ENCODE data around the gene ELMO1. TPM values are rescaled to one million over a fixed set of nuclear protein-coding genes. Genes with fewer than 3 reads are reported as not detected.

ELMO1 gene
- polyA plus RNA-seq, 2 of the 4 experiments (the other 2 are of a cell fraction): 2.3 to 6.1 TPM

- DNase-seq (ENCODE audit: low read depth in 1 of 2, low spot score in 1 of 2) (no peak), FAIRE-seq (no peak), ATAC-seq (no peak)
- 74% methylated on average over 9 of the region's 9 CpGs for WGBS (ENCODE audit: missing lambda C conversion rate)
- TF ChIP-seq POLR2AphosphoS2 (conservative IDR thresholded peaks at IDR 0.05; ENCODE audit: low read length) (no peak), BHLHE40 (IDR thresholded peaks at IDR 0.05; ENCODE audit: low read depth, low read length) (no peak), FOSB (CRISPR knock-in tag; IDR thresholded peaks at IDR 0.05) (no peak)
- TF ChIP-seq, protein P1, sequence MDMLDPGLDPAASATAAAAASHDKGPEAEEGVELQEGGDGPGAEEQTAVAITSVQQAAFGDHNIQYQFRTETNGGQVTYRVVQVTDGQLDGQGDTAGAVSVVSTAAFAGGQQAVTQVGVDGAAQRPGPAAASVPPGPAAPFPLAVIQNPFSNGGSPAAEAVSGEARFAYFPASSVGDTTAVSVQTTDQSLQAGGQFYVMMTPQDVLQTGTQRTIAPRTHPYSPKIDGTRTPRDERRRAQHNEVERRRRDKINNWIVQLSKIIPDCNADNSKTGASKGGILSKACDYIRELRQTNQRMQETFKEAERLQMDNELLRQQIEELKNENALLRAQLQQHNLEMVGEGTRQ (IDR thresholded peaks at IDR 0.05): no peak
- TF ChIP-seq, protein P2, sequence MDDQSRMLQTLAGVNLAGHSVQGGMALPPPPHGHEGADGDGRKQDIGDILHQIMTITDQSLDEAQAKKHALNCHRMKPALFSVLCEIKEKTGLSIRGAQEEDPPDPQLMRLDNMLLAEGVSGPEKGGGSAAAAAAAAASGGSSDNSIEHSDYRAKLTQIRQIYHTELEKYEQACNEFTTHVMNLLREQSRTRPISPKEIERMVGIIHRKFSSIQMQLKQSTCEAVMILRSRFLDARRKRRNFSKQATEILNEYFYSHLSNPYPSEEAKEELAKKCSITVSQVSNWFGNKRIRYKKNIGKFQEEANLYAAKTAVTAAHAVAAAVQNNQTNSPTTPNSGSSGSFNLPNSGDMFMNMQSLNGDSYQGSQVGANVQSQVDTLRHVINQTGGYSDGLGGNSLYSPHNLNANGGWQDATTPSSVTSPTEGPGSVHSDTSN (IDR thresholded peaks at IDR 0.05): no peak
- Histone ChIP-seq H3K4me2 (no peak overlapping the region), H3K9me3 (no peaks in the 10 kb centered on the region), H3K27ac (no peak overlapping the region), H3K4me3 (no peak overlapping the region), H3K4me1 (no peaks in the 10 kb centered on the region)
- ChIA-PET POLR2A (no interaction called here), CTCF (interaction anchor here (0.6 to 1.1 kb wide), 2 partner anchors 367 to 420 kb away, joined by 3 read pairs; no protein-coding TSS in a partner anchor)
Observed at GRCh38 chr7:36854652-36855051, 594.0 kb downstream of the ELMO1 start.

- Histone ChIP-seq H3K4me2 (no peak overlapping the region), H3K4me1 (no peaks in the 10 kb centered on the region), H3K4me3 (no peak overlapping the region), H3K27ac (no peak overlapping the region), H3K9me3 (peaks cover 10% of the 10 kb centered on the region)
- DNase-seq (ENCODE audit: low read depth in 1 of 2, low spot score in 1 of 2) (no peak), FAIRE-seq (no peak), ATAC-seq (no peak)
- WGBS (ENCODE audit: missing lambda C conversion rate): 35% methylated on average over 1 of the region's 1 CpG
- TF ChIP-seq HOXA7 (CRISPR knock-in tag; IDR thresholded peaks at IDR 0.05) (no peak), JUN (IDR thresholded peaks at IDR 0.05) (no peak), NFE2L2 (conservative IDR thresholded peaks at IDR 0.05; ENCODE audit: low read length) (no peak), PHF8 (IDR thresholded peaks at IDR 0.05; ENCODE audit: borderline replicate concordance, low read depth) (no peak), KDM5A (IDR thresholded peaks at IDR 0.05) (no peak)
- POLR2A ChIA-PET: no interaction called here
- CTCF ChIA-PET: no interaction called here
Observed at GRCh38 chr7:36852931-36853330, 595.7 kb downstream of the ELMO1 start.

DNA sequence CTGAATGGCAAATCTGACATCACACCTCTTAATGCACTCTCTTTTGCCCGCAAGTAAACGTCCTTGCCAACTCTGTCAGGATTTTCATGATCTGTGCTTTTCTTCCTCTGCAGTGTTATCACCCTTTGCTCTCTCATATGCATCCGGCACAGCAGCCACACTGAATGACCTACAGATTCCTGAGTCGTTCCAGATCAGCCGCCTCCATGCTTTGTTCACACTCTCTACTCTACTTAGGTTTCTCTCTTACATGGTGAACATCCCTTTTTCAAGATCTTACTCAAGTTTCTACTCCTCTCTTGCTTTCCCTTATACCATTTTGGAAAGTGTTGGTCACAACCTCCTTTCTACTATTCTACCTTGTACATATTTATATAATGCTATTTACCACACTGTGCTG, 596.6 kb downstream of the ELMO1 start:
- FAIRE-seq (no peak), DNase-seq (ENCODE audit: low read depth in 1 of 2, low spot score in 1 of 2) (no peak), ATAC-seq (no peak)
- Histone ChIP-seq H3K9me3 (peaks cover 14% of the 10 kb centered on the region), H3K4me2 (no peak overlapping the region), H3K4me3 (no peak overlapping the region), H3K4me1 (no peaks in the 10 kb centered on the region), H3K27ac (no peak overlapping the region)
- WGBS (ENCODE audit: missing lambda C conversion rate): 64% methylated on average over 5 of the region's 5 CpGs
- no peak for TF ChIP-seq CEBPB (IDR thresholded peaks at IDR 0.05)
- TF ChIP-seq FOSB (CRISPR knock-in tag; IDR thresholded peaks at IDR 0.05): no peak
- TF ChIP-seq POLR2A (IDR thresholded peaks at IDR 0.05; ENCODE audit: low read length): no peak
- no peak for TF ChIP-seq BHLHE40 (IDR thresholded peaks at IDR 0.05; ENCODE audit: low read depth, low read length)
- no peak for TF ChIP-seq KDM5A (IDR thresholded peaks at IDR 0.05)
- no peak for TF ChIP-seq CHD4 (IDR thresholded peaks at IDR 0.05; ENCODE audit: borderline replicate concordance)
- no peak for TF ChIP-seq HOXB13 (CRISPR knock-in tag; IDR thresholded peaks at IDR 0.05; ENCODE audit: low read depth)
- TF ChIP-seq, protein P3, sequence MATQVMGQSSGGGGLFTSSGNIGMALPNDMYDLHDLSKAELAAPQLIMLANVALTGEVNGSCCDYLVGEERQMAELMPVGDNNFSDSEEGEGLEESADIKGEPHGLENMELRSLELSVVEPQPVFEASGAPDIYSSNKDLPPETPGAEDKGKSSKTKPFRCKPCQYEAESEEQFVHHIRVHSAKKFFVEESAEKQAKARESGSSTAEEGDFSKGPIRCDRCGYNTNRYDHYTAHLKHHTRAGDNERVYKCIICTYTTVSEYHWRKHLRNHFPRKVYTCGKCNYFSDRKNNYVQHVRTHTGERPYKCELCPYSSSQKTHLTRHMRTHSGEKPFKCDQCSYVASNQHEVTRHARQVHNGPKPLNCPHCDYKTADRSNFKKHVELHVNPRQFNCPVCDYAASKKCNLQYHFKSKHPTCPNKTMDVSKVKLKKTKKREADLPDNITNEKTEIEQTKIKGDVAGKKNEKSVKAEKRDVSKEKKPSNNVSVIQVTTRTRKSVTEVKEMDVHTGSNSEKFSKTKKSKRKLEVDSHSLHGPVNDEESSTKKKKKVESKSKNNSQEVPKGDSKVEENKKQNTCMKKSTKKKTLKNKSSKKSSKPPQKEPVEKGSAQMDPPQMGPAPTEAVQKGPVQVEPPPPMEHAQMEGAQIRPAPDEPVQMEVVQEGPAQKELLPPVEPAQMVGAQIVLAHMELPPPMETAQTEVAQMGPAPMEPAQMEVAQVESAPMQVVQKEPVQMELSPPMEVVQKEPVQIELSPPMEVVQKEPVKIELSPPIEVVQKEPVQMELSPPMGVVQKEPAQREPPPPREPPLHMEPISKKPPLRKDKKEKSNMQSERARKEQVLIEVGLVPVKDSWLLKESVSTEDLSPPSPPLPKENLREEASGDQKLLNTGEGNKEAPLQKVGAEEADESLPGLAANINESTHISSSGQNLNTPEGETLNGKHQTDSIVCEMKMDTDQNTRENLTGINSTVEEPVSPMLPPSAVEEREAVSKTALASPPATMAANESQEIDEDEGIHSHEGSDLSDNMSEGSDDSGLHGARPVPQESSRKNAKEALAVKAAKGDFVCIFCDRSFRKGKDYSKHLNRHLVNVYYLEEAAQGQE (IDR thresholded peaks at IDR 0.05): no peak
- TF ChIP-seq, protein P4, sequence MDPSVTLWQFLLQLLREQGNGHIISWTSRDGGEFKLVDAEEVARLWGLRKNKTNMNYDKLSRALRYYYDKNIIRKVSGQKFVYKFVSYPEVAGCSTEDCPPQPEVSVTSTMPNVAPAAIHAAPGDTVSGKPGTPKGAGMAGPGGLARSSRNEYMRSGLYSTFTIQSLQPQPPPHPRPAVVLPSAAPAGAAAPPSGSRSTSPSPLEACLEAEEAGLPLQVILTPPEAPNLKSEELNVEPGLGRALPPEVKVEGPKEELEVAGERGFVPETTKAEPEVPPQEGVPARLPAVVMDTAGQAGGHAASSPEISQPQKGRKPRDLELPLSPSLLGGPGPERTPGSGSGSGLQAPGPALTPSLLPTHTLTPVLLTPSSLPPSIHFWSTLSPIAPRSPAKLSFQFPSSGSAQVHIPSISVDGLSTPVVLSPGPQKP (IDR thresholded peaks at IDR 0.05; ENCODE audit: low read depth, low read length): no peak
- ChIA-PET CTCF (no interaction called here), POLR2A (no interaction called here)

Measured in A549 (cell line).